ENCODE results near the gene RHOJ. TPM values are rescaled to one million over a fixed set of nuclear protein-coding genes. Genes with fewer than 3 reads are reported as not detected.

Gene RHOJ
- total and polyA plus RNA-seq, 2 experiments from 2014 or later: 0.17 TPM; not detected in 1

- no peak for ATAC-seq
- no peak overlapping the region for H3K4me2 ChIP-seq
- H2AFZ ChIP-seq: no peak overlapping the region
- Mint-ChIP-seq H3K4me3 (no peak overlapping the region), H3K4me1 (no peaks in the 10 kb centered on the region), H3K27ac (no peak overlapping the region), H3K9me3 (no peaks in the 10 kb centered on the region), H3K36me3 (ENCODE audit: low read depth) (no peaks in the 10 kb centered on the region), H3K27me3 (ENCODE audit: insufficient read depth, low read depth, poor library complexity) (no peaks in the 10 kb centered on the region)
- no peak for DNase-seq (ENCODE audit: low spot score)
- no peak overlapping the region for H3K4me3 ChIP-seq
- no peak overlapping the region for H3K27ac ChIP-seq (ENCODE audit: low read depth)
- no peaks in the 10 kb centered on the region for H3K79me2 ChIP-seq (replicated peaks; ENCODE audit: insufficient read depth)
- no peaks in the 10 kb centered on the region for H3K36me3 ChIP-seq (ENCODE audit: insufficient read depth)
- TF ChIP-seq ZNF114 (CRISPR knock-in tag; IDR thresholded peaks at IDR 0.05): no peak
- TF ChIP-seq STAT1 (IDR thresholded peaks at IDR 0.05; ENCODE audit: unreplicated experiment): no peak
- no peak for TF ChIP-seq ZNF462 (CRISPR knock-in tag; IDR thresholded peaks at IDR 0.05)
- TF ChIP-seq CTCF (conservative IDR thresholded peaks at IDR 0.05; ENCODE audit: low read depth in 2 of 2): no peak
- TF ChIP-seq ZNF331 (CRISPR knock-in tag; IDR thresholded peaks at IDR 0.05; ENCODE audit: low read depth): no peak
- TF ChIP-seq CREB1 (CRISPR knock-in tag; IDR thresholded peaks at IDR 0.05; ENCODE audit: low read depth): no peak
- no peak for TF ChIP-seq POLR2AphosphoS5 (IDR thresholded peaks at IDR 0.05; ENCODE audit: low read depth)
- TF ChIP-seq EZH2phosphoT487 (IDR thresholded peaks at IDR 0.05; ENCODE audit: unreplicated experiment): no peak
- TF ChIP-seq REST (IDR thresholded peaks at IDR 0.05; ENCODE audit: unreplicated experiment): no peak
- TF ChIP-seq JUNB (IDR thresholded peaks at IDR 0.05; ENCODE audit: unreplicated experiment): no peak
- TF ChIP-seq ETS1 (IDR thresholded peaks at IDR 0.05): no peak
- TF ChIP-seq EZH2 (IDR thresholded peaks at IDR 0.05; ENCODE audit: low read depth, unreplicated experiment): no peak
- TF ChIP-seq NANOG (IDR thresholded peaks at IDR 0.05; ENCODE audit: borderline replicate concordance): no peak
- H3F3A ChIP-seq (replicated peaks; ENCODE audit: low read depth): no peaks in the 10 kb centered on the region
- H3K4me1 ChIP-seq (ENCODE audit: insufficient read depth): no peaks in the 10 kb centered on the region; the same call in 1 of the 2 replicates
- H3K9me2 ChIP-seq (ENCODE audit: insufficient read depth): no peaks in the 10 kb centered on the region
- H4K20me1 ChIP-seq (replicated peaks; ENCODE audit: insufficient read depth): no peaks in the 10 kb centered on the region
- no peaks in the 10 kb centered on the region for H3K27me3 ChIP-seq (ENCODE audit: insufficient read depth)
Measured at GRCh38 chr14:63283884-63284248, 79.6 kb downstream of the RHOJ start.
